Cardiac fibroblast (primary cell): Measurements from ENCODE around the gene RNF121.

ENCODE experiments used
- DNase-seq, 2 donors: peaks; one replicate each; pipeline versions ENCODE4 v3.0.0 to v3.0.0-alpha.2; 2010; ENCODE audit warnings: low read depth in 2 of 2
- H3K4me3 ChIP-seq, 2 donors: replicated peaks in 1 of 2; 1 replicate in 1 of 2; 2 replicates in 1 of 2; pipeline ENCODE4 v1.5.1; 2011; ENCODE audit warnings: low read depth in 2 of 2, low read length in 2 of 2, mild to moderate bottlenecking in 2 of 2, moderate library complexity in 1 of 2
- CTCF ChIP-seq: IDR thresholded peaks from one replicate; pipeline ENCODE4 v1.5.1; 2011; ENCODE audit warnings: low read depth, mild to moderate bottlenecking, low read length, inconsistent platforms

RNF121 gene

GRCh38 chr11:71955898-71956456 is 27.1 kb downstream of the RNF121 start:
- no peak overlapping the region for H3K4me3 ChIP-seq
- DNase-seq, result no peak
- no peak for TF ChIP-seq CTCF

GRCh38 chr11:71962428-71963038 is 33.7 kb downstream of the RNF121 start:
- H3K4me3 ChIP-seq, result no peak overlapping the region
- TF ChIP-seq CTCF, result no peak
- peak; percentile 58 to 60 for DNase-seq

GRCh38 chr11:71963468-71963867 is 34.6 kb downstream of the RNF121 start:
- DNase-seq, result no peak
- H3K4me3 ChIP-seq, result no peak overlapping the region
- TF ChIP-seq CTCF, result no peak

GRCh38 chr11:71964641-71965040 is 35.8 kb downstream of the RNF121 start:
- TF ChIP-seq CTCF, result no peak
- DNase-seq, result no peak
- no peak overlapping the region for H3K4me3 ChIP-seq

- TF ChIP-seq CTCF, result no peak
- DNase-seq, result no peak
- H3K4me3 ChIP-seq, result no peak overlapping the region
These were observed 42.8 kb downstream of the RNF121 start for GRCh38 chr11:71971680-71972079.

GRCh38 chr11:71976551-71976950 is 47.7 kb downstream of the RNF121 start:
- no peak for TF ChIP-seq CTCF
- H3K4me3 ChIP-seq, result no peak overlapping the region
- DNase-seq, result no peak

GRCh38 chr11:71977090-71977489 is 48.2 kb downstream of the RNF121 start:
- no peak for TF ChIP-seq CTCF
- no peak for DNase-seq
- H3K4me3 ChIP-seq, result no peak overlapping the region
